ENCODE data around the gene MLXIP. TPM values are rescaled to one million over a fixed set of nuclear protein-coding genes. Genes with fewer than 3 reads are reported as not detected.

Gene MLXIP
- total and polyA plus RNA-seq, 9 of the 15 experiments (the other 6 are each of a cell fraction or from before 2014, with no cell fraction given): 2.2 to 66.3 (median 18.1) TPM

GRCh38 chr12:122150127-122150681 is 71.6 kb downstream of the MLXIP start (continued):
- TF ChIP-seq MNT (conservative IDR thresholded peaks at IDR 0.05): no peak
- TF ChIP-seq LARP7 (IDR thresholded peaks at IDR 0.05): no peak
- TF ChIP-seq TOE1 (IDR thresholded peaks at IDR 0.05; ENCODE audit: borderline replicate concordance): no peak
- TF ChIP-seq TOE1 (CRISPR knock-in tag; IDR thresholded peaks at IDR 0.05; ENCODE audit: borderline replicate concordance, low read depth): no peak
- no peak for TF ChIP-seq ZNF77 (CRISPR knock-in tag; IDR thresholded peaks at IDR 0.05)
- TF ChIP-seq HMGN3 (IDR thresholded peaks at IDR 0.05; ENCODE audit: borderline replicate concordance, extremely low read depth, insufficient read length, low read depth, low read length): no peak
- TF ChIP-seq RCOR1 (IDR thresholded peaks at IDR 0.05; ENCODE audit: borderline replicate concordance in 1 of 2, low read depth in 2 of 2, low read length in 2 of 2): peak in 1 of 2 experiments; percentile 72; a peak in 2 of 4 replicates
- no peak for TF ChIP-seq MAZ (CRISPR knock-in tag; conservative IDR thresholded peaks at IDR 0.05 in 1 of 2, IDR thresholded peaks at IDR 0.05 in 1 of 2)
- TF ChIP-seq HDAC1 (IDR thresholded peaks at IDR 0.05): peak in 1 of 2 experiments; percentile 60; a peak in 2 of 4 replicates
- no peak for TF ChIP-seq CC2D1A (IDR thresholded peaks at IDR 0.05)
- no peak for TF ChIP-seq RBM34 (IDR thresholded peaks at IDR 0.05; ENCODE audit: borderline replicate concordance, insufficient read depth, low read length)
- no peak for TF ChIP-seq RNF2 (IDR thresholded peaks at IDR 0.05)
- no peak for TF ChIP-seq MEIS2 (IDR thresholded peaks at IDR 0.05; ENCODE audit: partially characterized antibody)

All from K562 (cell line).